GM19351 (cell line): ENCODE data around the gene RNF167.

ENCODE experiments used
- ATAC-seq: cut with Tn5 transposase; IDR thresholded peaks from one replicate; pipeline ENCODE4 v1.9.1; 2021; ENCODE audit warnings: mild to moderate bottlenecking, moderate library complexity; ENCODE audit not compliant: unreplicated experiment

Gene RNF167

DNA sequence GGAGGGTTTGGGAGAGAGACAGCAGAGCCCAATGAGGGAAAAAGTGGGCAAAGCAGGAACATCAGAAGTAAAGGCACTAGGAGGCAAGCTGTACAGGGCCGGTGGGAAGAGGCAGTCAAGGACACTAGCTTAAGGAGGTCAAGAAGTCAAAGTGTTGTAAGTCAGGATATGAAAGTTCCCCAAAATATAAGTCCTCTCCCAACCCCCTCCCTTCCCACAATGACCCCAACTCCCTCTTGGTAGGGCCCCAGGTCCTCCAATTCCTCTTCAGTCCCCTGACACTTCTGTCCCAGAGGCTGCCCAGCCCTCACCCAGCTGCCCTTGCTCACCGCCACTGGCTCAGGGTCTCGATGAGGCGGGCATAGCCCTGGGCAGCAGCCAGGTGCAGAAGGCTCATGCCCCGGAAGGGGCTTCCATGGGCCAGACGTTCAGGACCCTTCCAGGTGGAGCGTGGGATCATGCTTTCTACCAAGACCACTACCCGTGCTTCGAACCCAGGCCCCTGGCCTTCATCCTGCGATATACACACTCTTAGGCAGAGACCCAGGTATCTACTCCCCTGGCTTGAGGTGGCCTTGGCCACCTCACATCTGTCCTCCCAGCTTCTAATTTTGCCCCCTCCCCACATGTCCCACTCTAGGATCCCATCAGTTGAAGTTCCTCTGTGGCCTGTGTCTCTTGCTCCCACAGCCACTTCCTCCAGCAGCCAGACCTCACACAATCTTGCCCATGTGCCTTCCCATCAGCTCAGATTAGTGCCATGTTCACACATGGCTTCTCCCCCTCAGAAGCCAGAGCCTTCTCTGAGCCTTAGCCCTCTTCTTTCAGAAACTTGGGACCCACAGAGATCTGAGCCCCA is 33.4 kb downstream of the RNF167 start:
- ATAC-seq: no peak

DNA sequence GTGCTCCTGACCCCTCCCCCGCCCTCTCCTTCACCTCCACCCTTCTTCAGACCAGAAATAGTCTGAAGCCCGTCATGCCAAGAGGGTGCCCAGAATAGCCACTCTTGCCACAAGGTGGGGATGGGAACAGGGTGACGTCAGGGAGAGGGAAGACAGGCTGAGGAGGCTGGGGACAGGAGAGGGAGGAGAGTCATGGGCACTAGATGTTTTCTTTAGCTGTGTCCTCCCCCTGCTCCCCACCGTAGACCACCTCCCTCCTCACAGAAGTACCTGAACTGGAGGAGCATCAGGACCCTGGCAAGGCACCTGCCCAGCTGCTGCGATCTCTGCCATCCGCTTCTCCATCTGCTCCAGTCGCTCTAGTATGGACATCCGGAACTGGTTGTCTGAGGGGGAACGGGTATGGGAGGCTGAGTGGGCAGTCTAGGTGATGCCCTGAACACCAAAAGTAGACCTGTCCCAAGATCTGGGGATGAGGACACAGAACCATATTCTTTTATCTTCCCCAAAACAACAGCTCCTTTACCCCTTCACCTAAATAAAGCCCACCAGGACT is 34.1 kb downstream of the RNF167 start:
- no peak for ATAC-seq

DNA sequence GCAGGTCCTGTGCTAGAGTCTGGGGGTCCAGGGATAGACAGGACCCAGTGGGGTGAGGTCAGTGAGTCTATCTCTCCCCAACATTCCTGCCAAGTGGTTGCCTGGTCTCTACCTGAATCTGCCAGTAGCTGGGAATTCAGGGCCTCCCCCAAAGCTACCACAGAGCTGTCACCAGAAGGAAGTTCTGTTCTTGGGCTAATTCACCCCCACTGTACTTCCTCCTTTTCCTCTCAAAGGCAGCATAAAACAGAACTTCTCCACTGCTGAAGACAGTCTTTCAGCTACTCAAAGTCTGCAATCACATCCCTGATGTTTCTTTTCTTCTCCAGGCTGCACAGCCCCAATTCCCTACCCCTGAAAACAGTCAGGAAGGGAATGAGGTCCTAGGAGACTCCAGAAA is 38.7 kb downstream of the RNF167 start:
- ATAC-seq: no peak

DNA sequence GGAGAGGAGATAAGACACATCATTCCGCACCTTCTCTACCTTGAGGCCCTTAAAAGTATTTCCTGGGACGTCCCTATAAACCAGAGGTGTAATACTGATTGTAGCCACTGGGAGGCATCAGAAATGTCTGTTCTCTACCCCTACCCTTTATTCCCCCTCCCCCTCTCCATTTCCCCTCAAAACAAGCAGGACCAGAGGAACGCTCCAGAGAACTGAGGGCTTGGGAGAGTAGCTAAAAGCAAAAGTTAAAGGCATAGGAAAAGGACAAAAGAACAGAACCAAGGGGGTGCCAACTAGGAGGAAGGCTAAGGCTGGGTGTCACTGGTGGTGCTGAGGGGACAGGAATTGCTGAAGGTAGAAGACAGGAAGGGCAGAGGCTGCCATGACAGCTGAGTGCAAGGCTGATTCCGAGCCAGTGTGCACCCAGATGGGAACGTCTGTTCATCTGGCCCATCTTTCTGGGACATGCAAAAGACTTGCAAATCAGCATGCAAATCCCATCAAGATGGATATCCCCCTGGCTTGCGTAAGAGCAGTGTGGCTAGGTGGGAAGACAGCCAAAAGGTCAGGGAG is 40.7 kb downstream of the RNF167 start:
- no peak for ATAC-seq

DNA sequence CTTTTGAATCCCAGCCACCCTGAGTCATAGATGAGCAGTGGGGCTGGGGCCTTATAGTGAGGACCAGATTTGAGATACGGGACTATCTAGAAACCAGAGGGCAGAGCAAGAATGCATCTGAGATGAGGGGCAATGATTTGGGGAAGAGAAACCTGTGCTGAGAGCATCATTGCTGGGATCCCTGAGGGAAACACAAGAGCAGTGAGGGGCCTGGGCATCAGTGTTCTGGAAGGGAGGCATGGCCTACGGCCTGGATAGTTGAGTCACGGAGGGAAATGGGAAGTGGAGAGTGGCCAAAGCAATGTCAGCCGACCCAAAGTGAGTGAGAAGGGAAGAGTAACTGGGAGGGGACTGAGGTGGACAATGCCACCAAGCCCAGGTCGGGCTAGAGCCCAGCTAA is 42.2 kb downstream of the RNF167 start:
- no peak for ATAC-seq

DNA sequence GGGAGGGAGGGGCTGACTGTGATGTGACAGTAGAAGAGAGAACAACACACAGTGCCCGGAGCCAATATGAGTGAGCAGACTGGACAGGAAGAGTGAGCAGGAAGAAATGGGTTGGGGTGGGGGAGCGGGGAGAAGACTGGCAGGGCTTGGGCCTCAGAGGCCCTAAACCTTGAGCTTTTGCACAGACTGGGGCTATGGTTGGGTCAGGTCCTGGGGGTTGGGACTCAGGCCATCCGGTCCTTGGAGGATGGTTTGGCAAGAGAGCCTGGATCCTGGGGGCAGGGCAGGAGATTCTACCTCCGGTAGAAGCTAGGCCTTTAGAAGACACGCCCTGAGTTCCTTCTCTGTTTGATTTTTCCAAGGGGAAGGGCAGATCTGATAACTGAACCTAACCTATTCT is 46.3 kb downstream of the RNF167 start:
- no peak for ATAC-seq

DNA sequence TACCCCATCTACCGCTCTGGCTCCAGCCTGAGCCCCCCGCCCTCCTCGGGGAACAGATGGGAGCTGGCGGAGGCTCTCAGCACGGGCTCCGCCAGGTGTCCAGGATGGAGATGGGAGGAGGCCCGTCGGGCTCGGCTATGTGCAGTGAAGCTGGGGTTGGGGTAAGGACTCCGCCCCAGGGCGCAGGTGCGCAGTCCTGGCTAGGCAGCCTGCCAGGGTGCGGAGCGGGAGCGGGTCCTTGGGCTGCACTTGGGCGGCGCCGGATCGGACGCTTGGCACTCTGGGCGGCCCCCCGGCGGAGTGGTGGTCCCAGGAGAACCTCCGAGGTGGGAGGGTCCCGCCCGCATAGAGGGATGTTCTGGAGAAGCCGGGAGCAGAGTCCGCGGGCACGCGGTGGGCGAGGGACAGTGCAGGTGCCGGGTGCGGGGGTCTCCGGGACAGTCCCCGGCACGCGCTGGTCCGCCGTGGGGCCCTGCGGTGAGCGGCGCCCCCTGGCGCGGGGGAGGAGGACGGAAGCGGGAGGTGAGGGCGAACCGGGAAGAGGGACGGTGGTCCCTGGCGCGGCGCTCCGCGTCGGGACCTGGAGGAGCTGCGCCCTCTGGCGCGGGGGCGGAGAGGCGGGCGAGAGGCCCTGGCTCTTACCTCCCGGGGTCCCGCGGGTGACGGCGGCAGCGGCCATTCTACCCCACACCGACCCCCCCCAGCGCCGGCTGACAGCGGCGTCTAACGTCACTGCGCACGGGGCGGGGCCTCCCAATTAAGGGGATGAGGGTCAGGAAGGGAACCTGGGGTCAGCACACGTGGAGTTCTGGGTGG is 47.1 kb downstream of the RNF167 start, which contains the start of gene CAMTA2:
TSS of gene CAMTA2 (minus strand) at position 725 of the 816 bp plus-strand sequence. CDS start 1,453 bp downstream, outside the sequence.
- peak; percentile 66 for ATAC-seq

DNA sequence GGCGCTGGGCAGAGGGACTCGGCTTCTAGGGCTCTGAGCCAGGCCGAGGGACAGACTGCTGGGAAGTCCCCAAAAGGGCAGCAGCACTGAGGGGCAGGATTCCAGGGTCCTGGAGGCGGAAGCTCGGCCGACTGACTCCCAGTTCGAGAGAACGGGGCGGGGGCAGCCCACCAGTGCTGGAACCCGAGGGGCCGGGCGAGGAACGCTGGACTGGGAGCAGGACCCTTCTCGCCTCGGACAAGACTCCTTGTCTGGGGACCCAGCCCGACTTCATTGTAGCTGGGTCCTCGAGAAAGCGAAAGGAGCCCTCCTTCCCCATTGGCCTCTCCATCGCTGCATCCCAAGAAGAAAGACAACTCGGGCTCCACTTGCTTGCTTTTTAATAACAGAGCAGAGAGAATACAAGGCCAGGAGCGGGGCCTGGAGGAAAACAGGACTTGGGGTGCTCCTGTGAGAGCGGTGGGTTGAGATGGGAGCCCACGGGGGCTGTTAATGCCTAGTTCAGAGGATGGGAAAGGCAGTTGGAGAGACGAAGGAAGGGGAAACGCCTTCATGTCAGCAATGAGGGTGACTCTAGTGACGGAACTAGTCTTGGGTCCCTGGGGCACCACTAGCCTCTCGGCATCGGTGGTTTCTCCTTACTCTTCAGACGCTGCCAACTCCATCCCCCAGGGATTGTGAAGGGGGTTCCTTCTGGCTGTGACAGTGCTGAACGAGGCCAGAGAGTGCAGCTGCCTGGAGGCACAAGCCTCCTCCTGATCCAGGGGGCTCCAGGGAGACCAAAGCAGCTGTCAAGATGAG is 47.9 kb downstream of the RNF167 start:
- no peak for ATAC-seq

DNA sequence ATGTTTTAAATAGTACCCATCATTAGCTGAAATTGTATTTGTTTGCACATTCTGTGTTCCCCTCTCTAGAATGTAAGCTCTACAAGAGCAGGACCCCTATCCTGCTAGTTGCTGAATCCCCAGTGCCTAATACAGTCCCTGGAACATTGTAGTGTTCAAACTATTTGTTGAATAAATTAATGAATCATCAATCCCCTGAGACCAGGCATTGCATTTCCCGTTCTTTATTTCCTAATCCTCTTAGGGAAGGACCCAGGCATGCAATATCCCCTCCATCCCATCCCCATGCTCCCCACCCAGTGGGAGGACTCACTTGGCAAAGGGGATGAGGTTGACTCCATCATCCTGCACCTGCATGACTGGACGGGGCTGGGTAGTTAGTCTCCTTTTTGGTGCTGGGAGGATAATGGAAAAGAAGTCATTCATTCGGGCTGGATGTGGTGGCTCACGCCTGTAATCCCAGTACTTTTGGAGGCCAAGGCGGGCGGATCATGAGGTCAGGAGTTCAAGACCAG is 54.1 kb downstream of the RNF167 start:
- no peak for ATAC-seq
